ENCODE measurements around the gene AGAP2.
A peak's percentile ranks its signal among the peaks of the same experiment; 100 is the strongest.

DNA sequence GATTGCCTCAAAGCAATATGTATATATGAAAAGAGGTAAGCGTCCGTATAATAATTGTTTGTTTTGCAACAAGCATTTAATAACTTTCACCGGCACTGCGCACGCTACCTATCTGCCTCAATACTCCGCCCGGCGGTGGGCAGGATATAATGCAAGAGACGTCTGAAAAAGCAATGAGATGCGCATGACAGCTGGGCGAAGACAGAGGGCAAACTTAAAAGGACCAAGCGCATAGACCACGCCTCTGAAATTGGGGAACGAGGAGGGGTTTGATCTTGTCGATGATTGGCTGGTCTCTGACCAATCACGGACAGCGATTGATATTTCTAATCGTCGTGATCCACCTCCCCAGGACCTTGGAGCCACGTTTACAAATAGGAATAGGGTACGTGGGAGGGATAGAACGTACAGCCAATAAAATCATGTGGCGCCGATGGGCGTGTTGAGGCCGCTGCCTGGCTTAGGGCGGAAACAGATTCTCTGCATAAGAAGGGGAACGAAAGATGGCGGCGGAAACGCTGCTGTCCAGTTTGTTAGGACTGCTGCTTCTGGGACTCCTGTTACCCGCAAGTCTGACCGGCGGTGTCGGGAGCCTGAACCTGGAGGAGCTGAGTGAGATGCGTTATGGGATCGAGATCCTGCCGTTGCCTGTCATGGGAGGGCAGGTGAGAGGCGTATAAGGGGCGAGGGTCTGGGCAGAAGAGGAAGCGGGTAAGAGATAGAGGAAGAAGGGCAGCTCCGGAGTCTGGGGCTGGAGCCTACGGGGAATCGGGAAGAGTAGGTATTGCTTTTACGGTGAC is 44.7 kb downstream of the AGAP2 start, which contains the start of gene OS9:
- TF ChIP-seq TAF1 (IDR thresholded peaks at IDR 0.05; ENCODE audit: borderline replicate concordance, low read depth, low read length) (peak; percentile 82; the same call in 1 of the 2 replicates), POLR2AphosphoS5 (IDR thresholded peaks at IDR 0.05; ENCODE audit: low read depth, low read length) (peak; percentile 95)

All from GM12892 (cell line).